Measurements from ENCODE around the gene IZUMO2. TPM values are rescaled to one million over a fixed set of nuclear protein-coding genes. Genes with fewer than 3 reads are reported as not detected.

IZUMO2 gene
- total RNA-seq, 1 experiment from 2014 or later, result not detected

- DNase-seq (ENCODE audit: unreplicated experiment), result no peak
- Mint-ChIP-seq H3K4me1 (ENCODE audit: insufficient read depth, unreplicated experiment) (no peaks in the 10 kb centered on the region), H3K27me3 (ENCODE audit: insufficient read depth, unreplicated experiment) (no peaks in the 10 kb centered on the region), H3K4me3 (ENCODE audit: unreplicated experiment) (no peak overlapping the region), H3K27ac (ENCODE audit: low read depth, unreplicated experiment) (no peak overlapping the region), H3K9me3 (ENCODE audit: unreplicated experiment) (peaks cover 46% of the 10 kb centered on the region), H3K36me3 (ENCODE audit: insufficient read depth, unreplicated experiment) (no peaks in the 10 kb centered on the region)
- ChIA-PET CTCF (interaction anchor here (0.6 kb wide), 1 partner anchor 9 kb away, joined by 3 read pairs; no protein-coding TSS in a partner anchor), POLR2A (no interaction called here)
- TF ChIP-seq CTCF (IDR thresholded peaks at IDR 0.05; ENCODE audit: unreplicated experiment), result no peak
- no TSS peak for BruUV-seq (replicated peaks)
- intact Hi-C loops (cut with micrococcal nuclease), result no loop called here
Measured at GRCh38 chr19:50159078-50159477, 4.0 kb downstream of the IZUMO2 start.

GRCh38 chr19:50158577-50158976 lies 4.5 kb downstream of the IZUMO2 start:
- no TSS peak for BruUV-seq (replicated peaks)
- Mint-ChIP-seq H3K27me3 (ENCODE audit: insufficient read depth, unreplicated experiment) (no peaks in the 10 kb centered on the region), H3K4me1 (ENCODE audit: insufficient read depth, unreplicated experiment) (no peaks in the 10 kb centered on the region), H3K9me3 (ENCODE audit: unreplicated experiment) (peaks cover 49% of the 10 kb centered on the region), H3K36me3 (ENCODE audit: insufficient read depth, unreplicated experiment) (no peaks in the 10 kb centered on the region), H3K4me3 (ENCODE audit: unreplicated experiment) (no peak overlapping the region), H3K27ac (ENCODE audit: low read depth, unreplicated experiment) (no peak overlapping the region)
- ChIA-PET POLR2A (no interaction called here), CTCF (no interaction called here)
- intact Hi-C loops (cut with micrococcal nuclease), result no loop called here
- TF ChIP-seq CTCF (IDR thresholded peaks at IDR 0.05; ENCODE audit: unreplicated experiment), result no peak
- DNase-seq (ENCODE audit: unreplicated experiment), result no peak

GRCh38 chr19:50155520-50156109 lies 7.5 kb downstream of the IZUMO2 start:
- BruUV-seq (replicated peaks), result no TSS peak
- H3K27me3 Mint-ChIP-seq (ENCODE audit: insufficient read depth, unreplicated experiment), result no peaks in the 10 kb centered on the region
- POLR2A ChIA-PET, result no interaction called here

GRCh38 chr19:50154529-50154928 lies 8.6 kb downstream of the IZUMO2 start:
- ChIA-PET POLR2A (no interaction called here), CTCF (no interaction called here)
- H3K4me1 Mint-ChIP-seq (ENCODE audit: insufficient read depth, unreplicated experiment), result no peaks in the 10 kb centered on the region
- H3K9me3 Mint-ChIP-seq (ENCODE audit: unreplicated experiment), result peaks cover 58% of the 10 kb centered on the region
- no TSS peak for BruUV-seq (replicated peaks)
- H3K36me3 Mint-ChIP-seq (ENCODE audit: insufficient read depth, unreplicated experiment), result no peaks in the 10 kb centered on the region
- intact Hi-C loops (cut with micrococcal nuclease), result no loop called here
- DNase-seq (ENCODE audit: unreplicated experiment), result no peak
- no peak for TF ChIP-seq CTCF (IDR thresholded peaks at IDR 0.05; ENCODE audit: unreplicated experiment)
- H3K27me3 Mint-ChIP-seq (ENCODE audit: insufficient read depth, unreplicated experiment), result no peaks in the 10 kb centered on the region
- no peak overlapping the region for H3K4me3 Mint-ChIP-seq (ENCODE audit: unreplicated experiment)
- no peak overlapping the region for H3K27ac Mint-ChIP-seq (ENCODE audit: low read depth, unreplicated experiment)

More at GRCh38 chr19:50155520-50156109, 7.5 kb downstream of the IZUMO2 start:
- no peak overlapping the region for H3K27ac Mint-ChIP-seq (ENCODE audit: low read depth, unreplicated experiment)
- CTCF ChIA-PET, result no interaction called here
- H3K4me1 Mint-ChIP-seq (ENCODE audit: insufficient read depth, unreplicated experiment), result no peaks in the 10 kb centered on the region
- intact Hi-C loops (cut with micrococcal nuclease), result no loop called here
- H3K4me3 Mint-ChIP-seq (ENCODE audit: unreplicated experiment), result no peak overlapping the region
- peaks cover 59% of the 10 kb centered on the region for H3K9me3 Mint-ChIP-seq (ENCODE audit: unreplicated experiment)
- no peaks in the 10 kb centered on the region for H3K36me3 Mint-ChIP-seq (ENCODE audit: insufficient read depth, unreplicated experiment)
- TF ChIP-seq CTCF (IDR thresholded peaks at IDR 0.05; ENCODE audit: unreplicated experiment), result no peak
- no peak for DNase-seq (ENCODE audit: unreplicated experiment)
